ENCODE results near the gene FAM120B. TPM values are rescaled to one million over a fixed set of nuclear protein-coding genes. Genes with fewer than 3 reads are reported as not detected.

FAM120B gene
- total and polyA plus RNA-seq, 2 donors (not counting 1 experiment from before 2014, with no cell fraction given): 14.4 to 19.3 TPM

GRCh38 chr6:170420791-170421776, 114.5 kb downstream of the FAM120B start:
- Histone ChIP-seq H3K27me3 (ENCODE audit: control insufficient read depth, insufficient read depth, low read length) (no peaks in the 10 kb centered on the region), H3K4me2 (ENCODE audit: extremely low read depth, insufficient read depth, low read length) (no peak overlapping the region), H3K4me1 (ENCODE audit: control insufficient read depth, extremely low read depth, insufficient read depth, low read length) (no peaks in the 10 kb centered on the region), H3K36me3 (ENCODE audit: control insufficient read depth, insufficient read depth, low read length) (no peaks in the 10 kb centered on the region), H3K9ac (ENCODE audit: insufficient read depth, low read length) (no peak overlapping the region), H3K9me3 (ENCODE audit: control insufficient read depth, insufficient read depth, low read depth, low read length) (no peaks in the 10 kb centered on the region), H4K20me1 (ENCODE audit: control insufficient read depth, extremely low read depth, insufficient read depth, low read length) (no peaks in the 10 kb centered on the region), H3K4me3 (replicated peaks in 1 of 4; ENCODE audit: control extremely low read depth in 1 of 4, insufficient read depth in 1 of 4, low read depth in 3 of 4, low read length in 4 of 4) (no peak overlapping the region), H2AFZ (ENCODE audit: low read length) (no peak overlapping the region), H3K79me2 (ENCODE audit: control insufficient read depth, insufficient read depth, low read length) (no peaks in the 10 kb centered on the region), H3K27ac (ENCODE audit: insufficient read depth, low read length) (no peak overlapping the region)
- TF ChIP-seq CTCF (conservative IDR thresholded peaks at IDR 0.05 in 1 of 2, IDR thresholded peaks at IDR 0.05 in 1 of 2; ENCODE audit: low read depth in 1 of 2, low read length in 2 of 2) (no peak), EZH2 (IDR thresholded peaks at IDR 0.05; ENCODE audit: low read length, missing control alignments) (no peak)
- DNase-seq (ENCODE audit: low read depth in 2 of 2): no peak

GRCh38 chr6:170421921-170422320, 115.4 kb downstream of the FAM120B start:
- Histone ChIP-seq H2AFZ (ENCODE audit: low read length) (no peak overlapping the region), H3K27me3 (ENCODE audit: control insufficient read depth, insufficient read depth, low read length) (no peaks in the 10 kb centered on the region), H3K4me2 (ENCODE audit: extremely low read depth, insufficient read depth, low read length) (no peak overlapping the region), H3K9ac (ENCODE audit: insufficient read depth, low read length) (no peak overlapping the region), H3K36me3 (ENCODE audit: control insufficient read depth, insufficient read depth, low read length) (no peaks in the 10 kb centered on the region), H3K27ac (ENCODE audit: insufficient read depth, low read length) (no peak overlapping the region), H3K79me2 (ENCODE audit: control insufficient read depth, insufficient read depth, low read length) (no peaks in the 10 kb centered on the region), H3K4me3 (replicated peaks in 1 of 4; ENCODE audit: control extremely low read depth in 1 of 4, insufficient read depth in 1 of 4, low read depth in 3 of 4, low read length in 4 of 4) (no peak overlapping the region), H3K9me3 (ENCODE audit: control insufficient read depth, insufficient read depth, low read depth, low read length) (no peaks in the 10 kb centered on the region), H3K4me1 (ENCODE audit: control insufficient read depth, extremely low read depth, insufficient read depth, low read length) (no peaks in the 10 kb centered on the region), H4K20me1 (ENCODE audit: control insufficient read depth, extremely low read depth, insufficient read depth, low read length) (no peaks in the 10 kb centered on the region)
- DNase-seq (ENCODE audit: low read depth in 2 of 2): no peak
- TF ChIP-seq CTCF (conservative IDR thresholded peaks at IDR 0.05 in 1 of 2, IDR thresholded peaks at IDR 0.05 in 1 of 2; ENCODE audit: low read depth in 1 of 2, low read length in 2 of 2): no peak
- TF ChIP-seq EZH2 (IDR thresholded peaks at IDR 0.05; ENCODE audit: low read length, missing control alignments): no peak

GRCh38 chr6:170423030-170423429, 116.5 kb downstream of the FAM120B start:
- no peak overlapping the region for H3K4me2 ChIP-seq (ENCODE audit: extremely low read depth, insufficient read depth, low read length)
- no peaks in the 10 kb centered on the region for H3K4me1 ChIP-seq (ENCODE audit: control insufficient read depth, extremely low read depth, insufficient read depth, low read length)
- H3K4me3 ChIP-seq (replicated peaks in 1 of 4; ENCODE audit: control extremely low read depth in 1 of 4, insufficient read depth in 1 of 4, low read depth in 3 of 4, low read length in 4 of 4): no peak overlapping the region
- no peak overlapping the region for H3K9ac ChIP-seq (ENCODE audit: insufficient read depth, low read length)
- DNase-seq (ENCODE audit: low read depth in 2 of 2): no peak
- H3K27me3 ChIP-seq (ENCODE audit: control insufficient read depth, insufficient read depth, low read length): no peaks in the 10 kb centered on the region
- H2AFZ ChIP-seq (ENCODE audit: low read length): no peak overlapping the region
- H4K20me1 ChIP-seq (ENCODE audit: control insufficient read depth, extremely low read depth, insufficient read depth, low read length): no peaks in the 10 kb centered on the region
- H3K9me3 ChIP-seq (ENCODE audit: control insufficient read depth, insufficient read depth, low read depth, low read length): no peaks in the 10 kb centered on the region
- H3K36me3 ChIP-seq (ENCODE audit: control insufficient read depth, insufficient read depth, low read length): no peaks in the 10 kb centered on the region
- TF ChIP-seq EZH2 (IDR thresholded peaks at IDR 0.05; ENCODE audit: low read length, missing control alignments) (no peak), CTCF (conservative IDR thresholded peaks at IDR 0.05 in 1 of 2, IDR thresholded peaks at IDR 0.05 in 1 of 2; ENCODE audit: low read depth in 1 of 2, low read length in 2 of 2) (no peak)
- no peaks in the 10 kb centered on the region for H3K79me2 ChIP-seq (ENCODE audit: control insufficient read depth, insufficient read depth, low read length)
- H3K27ac ChIP-seq (ENCODE audit: insufficient read depth, low read length): no peak overlapping the region
